Measurements from ENCODE around the gene EVI2B.
"Not testable (repeated sequence)": the region's sequence is repeated elsewhere in the genome, so short reads cannot be mapped to it uniquely, and the experiment has no call there.

Gene EVI2B

GRCh38 chr17:31266042-31266441, 47.8 kb downstream of the EVI2B start:
- ChIA-PET CTCF (interaction anchor here (0.8 to 2.2 kb wide), 6 partner anchors 9 to 113 kb away, joined by 3 to 6 read pairs (median 4); no protein-coding TSS in a partner anchor), POLR2A (interaction anchor here (0.9 kb wide), 1 partner anchor 46 kb away, joined by 3 read pairs; no protein-coding TSS in a partner anchor)
- Histone ChIP-seq H3K27ac (ENCODE audit: insufficient read depth in 1 of 2, low read depth in 1 of 2, low read length in 2 of 2, poor library complexity in 1 of 2, severe bottlenecking in 2 of 2) (no peak overlapping the region), H3K27me3 (replicated peaks in 2 of 5; ENCODE audit: control insufficient read depth in 4 of 5, insufficient read depth in 5 of 5, low read length in 4 of 5) (no peaks in the 10 kb centered on the region), H3K36me3 (ENCODE audit: control insufficient read depth in 4 of 4, insufficient read depth in 4 of 4, low read length in 3 of 4) (peaks cover 5 to 28% (median 16%) of the 10 kb centered on the region in 4 experiments), H3K4me3 (ENCODE audit: control insufficient read depth in 1 of 7, extremely low read depth in 1 of 7, insufficient read depth in 4 of 7, low read depth in 2 of 7, low read length in 6 of 7) (no peak overlapping the region), H3K4me1 (ENCODE audit: control extremely low read depth in 1 of 4, control insufficient read depth in 4 of 4, insufficient read depth in 4 of 4, low read length in 3 of 4) (no peaks in the 10 kb centered on the region), H3K9me3 (ENCODE audit: control extremely low read depth in 1 of 5, control insufficient read depth in 4 of 5, insufficient read depth in 2 of 5, low read depth in 1 of 5, low read length in 4 of 5) (no peaks in the 10 kb centered on the region)
- peak; percentile 19 to 33 (median 27) for DNase-seq
- 87% methylated on average over 2 of the region's 2 CpGs for WGBS (ENCODE audit: insufficient coverage)

- DNase-seq; CTCF ChIA-PET; POLR2A ChIA-PET; H3K9me3 ChIP-seq (ENCODE audit: control extremely low read depth in 1 of 5, control insufficient read depth in 4 of 5, insufficient read depth in 2 of 5, low read depth in 1 of 5, low read length in 4 of 5); H3K27me3 ChIP-seq (replicated peaks in 2 of 5; ENCODE audit: control insufficient read depth in 4 of 5, insufficient read depth in 5 of 5, low read length in 4 of 5); H3K27ac ChIP-seq (ENCODE audit: insufficient read depth in 1 of 2, low read depth in 1 of 2, low read length in 2 of 2, poor library complexity in 1 of 2, severe bottlenecking in 2 of 2); H3K4me3 ChIP-seq (ENCODE audit: control insufficient read depth in 1 of 7, extremely low read depth in 1 of 7, insufficient read depth in 4 of 7, low read depth in 2 of 7, low read length in 6 of 7); H3K4me1 ChIP-seq (ENCODE audit: control extremely low read depth in 1 of 4, control insufficient read depth in 4 of 4, insufficient read depth in 4 of 4, low read length in 3 of 4): not testable (repeated sequence)
- peaks cover 2 to 17% (median 13%) of the 10 kb centered on the region in 4 experiments for H3K36me3 ChIP-seq (ENCODE audit: control insufficient read depth in 4 of 4, insufficient read depth in 4 of 4, low read length in 3 of 4)
- no CpG with 5 or more reads among the region's 1 CpG for WGBS (ENCODE audit: insufficient coverage)
These were observed 50.9 kb downstream of the EVI2B start for GRCh38 chr17:31262923-31263322.

- no peaks in the 10 kb centered on the region for H3K27me3 ChIP-seq (replicated peaks in 2 of 5; ENCODE audit: control insufficient read depth in 4 of 5, insufficient read depth in 5 of 5, low read length in 4 of 5)
- peaks cover 2 to 15% (median 12%) of the 10 kb centered on the region in 4 experiments for H3K36me3 ChIP-seq (ENCODE audit: control insufficient read depth in 4 of 4, insufficient read depth in 4 of 4, low read length in 3 of 4)
- ChIA-PET POLR2A (no interaction called here), CTCF (no interaction called here)
- DNase-seq, result no peak
- H3K27ac ChIP-seq (ENCODE audit: insufficient read depth in 1 of 2, low read depth in 1 of 2, low read length in 2 of 2, poor library complexity in 1 of 2, severe bottlenecking in 2 of 2), result no peak overlapping the region
- H3K4me3 ChIP-seq (ENCODE audit: control insufficient read depth in 1 of 7, extremely low read depth in 1 of 7, insufficient read depth in 4 of 7, low read depth in 2 of 7, low read length in 6 of 7), result no peak overlapping the region
- WGBS (ENCODE audit: insufficient coverage), result 71% methylated on average over 1 of the region's 1 CpG
- peaks cover 0 to 4% (median 3%) of the 10 kb centered on the region in 4 experiments for H3K4me1 ChIP-seq (ENCODE audit: control extremely low read depth in 1 of 4, control insufficient read depth in 4 of 4, insufficient read depth in 4 of 4, low read length in 3 of 4)
- H3K9me3 ChIP-seq (ENCODE audit: control extremely low read depth in 1 of 5, control insufficient read depth in 4 of 5, insufficient read depth in 2 of 5, low read depth in 1 of 5, low read length in 4 of 5), result no peaks in the 10 kb centered on the region
These were observed 52.3 kb downstream of the EVI2B start for GRCh38 chr17:31261601-31262000.

DNA sequence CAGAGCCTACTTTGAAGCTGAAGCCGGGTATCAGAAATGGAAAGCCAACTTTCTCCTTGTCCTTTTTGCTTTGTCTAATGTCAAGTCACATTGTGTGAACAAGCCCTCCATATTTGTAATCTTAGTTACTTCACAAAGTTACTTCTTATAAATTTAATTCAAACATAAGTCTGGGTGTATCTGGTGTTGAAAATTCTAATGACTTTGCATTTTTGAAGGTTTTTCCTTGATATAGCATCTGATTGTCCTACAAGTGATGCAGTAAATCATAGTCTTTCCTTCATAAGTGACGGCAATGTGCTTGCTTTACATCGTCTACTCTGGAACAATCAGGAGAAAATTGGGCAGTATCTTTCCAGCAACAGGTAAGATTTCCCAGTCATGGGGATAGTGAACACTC, 53.7 kb downstream of the EVI2B start:
- Histone ChIP-seq H3K27ac (ENCODE audit: insufficient read depth in 1 of 2, low read depth in 1 of 2, low read length in 2 of 2, poor library complexity in 1 of 2, severe bottlenecking in 2 of 2) (no peak overlapping the region), H3K4me1 (ENCODE audit: control extremely low read depth in 1 of 4, control insufficient read depth in 4 of 4, insufficient read depth in 4 of 4, low read length in 3 of 4) (peaks cover 0 to 6% (median 4%) of the 10 kb centered on the region in 4 experiments), H3K36me3 (ENCODE audit: control insufficient read depth in 4 of 4, insufficient read depth in 4 of 4, low read length in 3 of 4) (peaks cover 2 to 10% (median 9%) of the 10 kb centered on the region in 4 experiments), H3K4me3 (ENCODE audit: control insufficient read depth in 1 of 7, extremely low read depth in 1 of 7, insufficient read depth in 4 of 7, low read depth in 2 of 7, low read length in 6 of 7) (no peak overlapping the region), H3K27me3 (replicated peaks in 2 of 5; ENCODE audit: control insufficient read depth in 4 of 5, insufficient read depth in 5 of 5, low read length in 4 of 5) (no peaks in the 10 kb centered on the region), H3K9me3 (ENCODE audit: control extremely low read depth in 1 of 5, control insufficient read depth in 4 of 5, insufficient read depth in 2 of 5, low read depth in 1 of 5, low read length in 4 of 5) (no peaks in the 10 kb centered on the region)
- 100% methylated on average over 2 of the region's 3 CpGs for WGBS (ENCODE audit: insufficient coverage)
- ChIA-PET CTCF (no interaction called here), POLR2A (no interaction called here)
- DNase-seq, result no peak

GRCh38 chr17:31256936-31257335, 56.9 kb downstream of the EVI2B start:
- H3K4me1 ChIP-seq (ENCODE audit: control extremely low read depth in 1 of 4, control insufficient read depth in 4 of 4, insufficient read depth in 4 of 4, low read length in 3 of 4), result peaks cover 0 to 6% (median 4%) of the 10 kb centered on the region in 4 experiments
- 25% methylated on average over 2 of the region's 3 CpGs for WGBS (ENCODE audit: insufficient coverage)
- no peaks in the 10 kb centered on the region for H3K27me3 ChIP-seq (replicated peaks in 2 of 5; ENCODE audit: control insufficient read depth in 4 of 5, insufficient read depth in 5 of 5, low read length in 4 of 5)
- ChIA-PET POLR2A (no interaction called here), CTCF (interaction anchor here (1.2 to 1.6 kb wide), 5 partner anchors 8 to 261 kb away, joined by 3 to 5 read pairs (median 4); no protein-coding TSS in a partner anchor)
- peak in 1 of 3 donors; percentile 4 for DNase-seq
- no peak overlapping the region for H3K27ac ChIP-seq (ENCODE audit: insufficient read depth in 1 of 2, low read depth in 1 of 2, low read length in 2 of 2, poor library complexity in 1 of 2, severe bottlenecking in 2 of 2)
- no peak overlapping the region for H3K4me3 ChIP-seq (ENCODE audit: control insufficient read depth in 1 of 7, extremely low read depth in 1 of 7, insufficient read depth in 4 of 7, low read depth in 2 of 7, low read length in 6 of 7)
- peaks cover 5 to 11% (median 9%) of the 10 kb centered on the region in 4 experiments for H3K36me3 ChIP-seq (ENCODE audit: control insufficient read depth in 4 of 4, insufficient read depth in 4 of 4, low read length in 3 of 4)
- H3K9me3 ChIP-seq (ENCODE audit: control extremely low read depth in 1 of 5, control insufficient read depth in 4 of 5, insufficient read depth in 2 of 5, low read depth in 1 of 5, low read length in 4 of 5), result no peaks in the 10 kb centered on the region

DNA sequence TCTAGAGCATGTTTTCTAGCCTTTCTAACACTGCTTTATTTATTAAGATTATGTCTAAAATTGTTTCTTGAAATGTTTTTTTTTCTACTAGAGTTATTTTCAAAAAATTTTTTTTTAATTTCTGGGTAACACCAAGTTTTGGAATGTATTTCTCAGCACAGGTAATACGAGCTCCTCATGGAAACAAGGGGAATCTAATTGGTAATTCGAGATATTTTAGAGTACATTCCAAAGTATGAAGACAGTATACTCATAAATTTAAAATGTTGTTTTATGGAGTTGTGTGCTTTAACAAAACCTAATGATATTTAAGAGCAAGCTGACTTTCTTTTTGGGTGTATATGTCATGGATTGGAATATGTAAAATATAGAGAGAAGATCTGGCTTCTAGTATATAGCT, 59.2 kb downstream of the EVI2B start:
- CTCF ChIA-PET, result interaction anchor here (1.3 kb wide), 1 partner anchor 112 kb away, joined by 3 read pairs; no protein-coding TSS in a partner anchor
- WGBS (ENCODE audit: insufficient coverage), result no CpG with 5 or more reads among the region's 2 CpGs
- no peak overlapping the region for H3K4me3 ChIP-seq (ENCODE audit: control insufficient read depth in 1 of 7, extremely low read depth in 1 of 7, insufficient read depth in 4 of 7, low read depth in 2 of 7, low read length in 6 of 7)
- H3K9me3 ChIP-seq (ENCODE audit: control extremely low read depth in 1 of 5, control insufficient read depth in 4 of 5, insufficient read depth in 2 of 5, low read depth in 1 of 5, low read length in 4 of 5), result no peaks in the 10 kb centered on the region
- POLR2A ChIA-PET, result no interaction called here
- H3K27me3 ChIP-seq (replicated peaks in 2 of 5; ENCODE audit: control insufficient read depth in 4 of 5, insufficient read depth in 5 of 5, low read length in 4 of 5), result no peaks in the 10 kb centered on the region
- peaks cover 0 to 6% (median 4%) of the 10 kb centered on the region in 4 experiments for H3K4me1 ChIP-seq (ENCODE audit: control extremely low read depth in 1 of 4, control insufficient read depth in 4 of 4, insufficient read depth in 4 of 4, low read length in 3 of 4)
- H3K36me3 ChIP-seq (ENCODE audit: control insufficient read depth in 4 of 4, insufficient read depth in 4 of 4, low read length in 3 of 4), result peaks cover 0 to 3% (median 3%) of the 10 kb centered on the region in 4 experiments
- DNase-seq, result no peak
- no peak overlapping the region for H3K27ac ChIP-seq (ENCODE audit: insufficient read depth in 1 of 2, low read depth in 1 of 2, low read length in 2 of 2, poor library complexity in 1 of 2, severe bottlenecking in 2 of 2)

Measured in common myeloid progenitor, CD34-positive (primary cell).